PC-9 (cell line): ENCODE measurements around the gene TRIM74. TPM values are rescaled to one million over a fixed set of nuclear protein-coding genes. Genes with fewer than 3 reads are reported as not detected.
"Not testable (repeated sequence)": the region's sequence is repeated elsewhere in the genome, so short reads cannot be mapped to it uniquely, and the experiment has no call there.

Source experiments
- BruUV-seq: library from RNA; stranded (reverse); fragments of 400-500 nt; replicated peaks from 2 replicates; lab custom pipeline; 2021; lab: Mats Ljungman, UMichigan
- CTCF ChIA-PET: fragments of 300-600 bp; sonication (Branson Sonifier 250); formaldehyde crosslinking; loops from one replicate; lab custom pipeline; 2022; ENCODE audit warnings: antibody characterized with exemption; lab: Charles Lee
- POLR2A ChIA-PET: fragments of 300-600 bp; sonication (Branson Sonifier 250); formaldehyde crosslinking; loops from one replicate; lab custom pipeline; 2022; ENCODE audit warnings: antibody characterized with exemption; ENCODE audit not compliant: unreplicated experiment; lab: Charles Lee
- DNase-seq, 2 experiments: peaks; one replicate each; pipeline versions ENCODE4 v3.0.0 to v3.0.0-alpha.2; 2015 to 2022; ENCODE audit warnings: mixed read lengths in 1 of 2
- H2AFZ ChIP-seq: fragments of 200-600 bp; sonication (generic); 2 replicates; pipeline ENCODE4 v1.8.1; 2017; ENCODE audit warnings: antibody characterized with exemption
- H3F3A ChIP-seq: fragments of 200-600 bp; sonication (generic); 2 replicates; pipeline ENCODE4 v1.8.1; 2017; ENCODE audit warnings: antibody characterized with exemption, mild to moderate bottlenecking, low read depth; ENCODE audit not compliant: insufficient read depth
- H3K27ac ChIP-seq: fragments of 200-600 bp; sonication (generic); 2 replicates; pipeline ENCODE4 v1.6.1; 2016; ENCODE audit warnings: mixed run types
- H3K27me3 ChIP-seq: fragments of 200-600 bp; sonication (generic); 2 replicates; pipeline ENCODE4 v1.6.1; 2016; ENCODE audit warnings: low read depth, mixed run types; ENCODE audit not compliant: insufficient read depth
- H3K36me3 ChIP-seq: fragments of 200-600 bp; sonication (generic); 2 replicates; pipeline ENCODE4 v1.6.1; 2016; ENCODE audit warnings: low read depth, mixed run types
- H3K4me1 ChIP-seq: fragments of 200-600 bp; sonication (generic); replicated peaks from 2 replicates; pipeline ENCODE4 v1.6.1; 2016; ENCODE audit warnings: mixed run types; ENCODE audit not compliant: insufficient read depth
- H3K4me2 ChIP-seq: fragments of 200-600 bp; sonication (generic); 2 replicates; pipeline ENCODE4 v1.6.1; 2017; ENCODE audit warnings: mixed run types
- H3K4me3 ChIP-seq: fragments of 200-600 bp; sonication (generic); 2 replicates; pipeline ENCODE4 v1.6.1; 2016; ENCODE audit warnings: mixed run types
- H3K79me2 ChIP-seq: fragments of 200-600 bp; sonication (generic); 2 replicates; pipeline ENCODE4 v1.6.1; 2017; ENCODE audit warnings: low read depth, mixed run types
- H3K9me2 ChIP-seq: fragments of 200-600 bp; sonication (generic); 2 replicates; pipeline ENCODE4 v1.8.1; 2017; ENCODE audit warnings: mild to moderate bottlenecking; ENCODE audit not compliant: insufficient read depth
- H3K9me3 ChIP-seq: fragments of 200-600 bp; sonication (generic); 2 replicates; pipeline ENCODE4 v1.8.1; 2016; ENCODE audit warnings: low read depth; ENCODE audit not compliant: insufficient read depth
- H4K20me1 ChIP-seq: fragments of 200-600 bp; sonication (generic); 2 replicates; pipeline ENCODE4 v1.8.1; 2017; ENCODE audit not compliant: insufficient read depth
- intact Hi-C: fragments of 100-400 bp; cut with micrococcal nuclease; formaldehyde crosslinking; loops from one replicate; pipeline ENCODE4 v1.10.0; 2022; ENCODE audit not compliant: unreplicated experiment
- total RNA-seq: library from RNA; stranded (reverse); gene quantifications from 2 replicates; pipeline ENCODE4 v1.2.3, GENCODE V29; 2021

The TRIM74 gene
- total RNA-seq, 1 experiment from 2014 or later, result 1.2 TPM

DNA sequence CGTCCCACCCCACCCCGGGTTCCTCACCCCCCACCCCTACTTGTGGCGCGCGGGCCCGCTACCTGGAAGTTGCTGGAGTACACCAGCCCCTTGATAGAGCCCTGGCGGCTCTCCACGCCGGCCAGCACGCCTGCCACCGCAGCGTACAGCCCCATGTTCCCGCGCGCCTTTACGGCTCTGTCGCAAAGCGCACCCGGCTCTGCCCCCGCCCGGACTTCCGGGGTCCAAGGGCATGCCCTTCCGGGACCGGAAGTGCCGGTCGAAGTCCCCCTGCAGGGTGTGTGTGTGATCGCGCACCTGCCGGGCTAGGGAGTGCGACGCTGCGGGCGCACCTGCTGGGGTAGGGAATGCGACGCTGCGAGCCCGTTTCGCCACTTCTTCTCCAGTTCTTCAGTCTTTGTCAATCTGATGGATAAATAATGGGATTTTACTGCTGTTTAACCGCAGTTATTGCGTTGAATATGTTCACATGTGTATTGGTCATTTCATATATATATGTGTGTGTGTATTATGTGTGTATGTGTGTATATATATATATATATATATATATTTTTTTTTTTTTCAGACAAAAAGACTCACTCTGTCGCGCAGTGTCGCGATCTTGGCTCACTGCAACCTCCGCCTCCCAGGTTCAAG lies 14.6 kb downstream of the TRIM74 start:
- BruUV-seq, H3K27ac ChIP-seq, DNase-seq, H3K36me3 ChIP-seq, H3K4me2 ChIP-seq, H3K9me2 ChIP-seq, H4K20me1 ChIP-seq, H3K9me3 ChIP-seq, H3K27me3 ChIP-seq, H3K79me2 ChIP-seq, CTCF ChIA-PET, H3K4me1 ChIP-seq, H3F3A ChIP-seq, POLR2A ChIA-PET, intact Hi-C loops, H2AFZ ChIP-seq, H3K4me3 ChIP-seq: not testable (repeated sequence)

DNA sequence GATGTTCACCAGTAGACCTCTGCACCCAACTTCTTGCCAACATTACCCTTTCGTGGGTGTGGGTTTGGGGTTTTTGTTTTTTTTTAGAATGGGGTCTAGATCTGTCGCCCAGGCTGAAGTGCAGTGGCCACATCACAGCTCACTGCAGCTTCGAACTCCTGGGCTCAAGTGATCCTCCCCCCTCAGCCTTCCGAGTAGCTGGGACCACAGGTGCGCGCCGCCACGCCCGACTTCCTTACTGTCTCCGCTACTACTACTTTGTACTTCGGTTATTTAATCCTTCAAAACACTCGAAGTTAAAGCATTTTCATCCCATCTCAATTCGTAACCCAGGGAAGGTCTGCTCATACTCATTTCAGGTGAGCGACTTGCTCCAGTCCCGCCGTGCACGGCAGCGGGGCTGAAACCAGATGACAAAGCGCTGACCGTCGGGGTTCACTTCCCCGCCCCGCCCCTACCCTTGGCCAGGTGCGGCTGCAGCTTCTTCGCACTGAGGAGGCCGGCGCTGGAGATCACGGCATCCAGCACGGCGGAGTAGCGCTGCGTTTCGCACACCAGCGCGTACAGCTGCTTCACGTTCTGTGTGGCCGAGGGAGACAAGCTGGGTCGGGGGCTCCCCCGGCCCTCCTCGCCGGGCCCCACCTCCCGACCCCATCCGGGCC lies 15.2 kb downstream of the TRIM74 start:
- H3K9me2 ChIP-seq, H3K27ac ChIP-seq, H3K36me3 ChIP-seq, POLR2A ChIA-PET, H2AFZ ChIP-seq, H3F3A ChIP-seq, H3K9me3 ChIP-seq, H4K20me1 ChIP-seq, H3K4me1 ChIP-seq, intact Hi-C loops, H3K79me2 ChIP-seq, DNase-seq, CTCF ChIA-PET, H3K27me3 ChIP-seq: not testable (repeated sequence)
- Histone ChIP-seq H3K4me3 (peak overlapping the region; percentile 58; the same call in 1 of the 2 replicates), H3K4me2 (peak overlapping the region; percentile 80)
- BruUV-seq, result TSS peak; percentile 60

DNA sequence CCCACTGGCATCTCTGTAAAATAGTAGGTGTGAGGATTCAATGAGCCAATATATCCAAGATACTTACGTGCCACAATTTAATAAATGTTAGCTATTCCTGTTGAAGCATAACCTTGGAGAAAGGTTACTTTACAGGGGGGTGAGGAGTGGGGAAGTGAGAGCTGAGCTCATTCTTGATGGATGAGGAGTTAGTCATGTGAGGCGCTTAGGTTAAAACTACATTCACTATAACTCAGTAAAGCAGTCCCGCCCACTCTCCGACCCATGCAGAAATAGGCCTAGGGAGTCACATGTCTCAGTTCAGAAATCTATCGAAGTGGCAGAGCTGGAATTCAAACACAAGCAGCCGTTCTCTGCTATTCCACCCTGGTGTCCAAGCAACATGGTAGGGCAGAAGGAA lies 18.8 kb downstream of the TRIM74 start:
- H4K20me1 ChIP-seq, H3K4me2 ChIP-seq, DNase-seq, H3K27ac ChIP-seq, BruUV-seq, H3K9me3 ChIP-seq, H3K9me2 ChIP-seq, H3K4me3 ChIP-seq, H2AFZ ChIP-seq, POLR2A ChIA-PET, CTCF ChIA-PET, H3K79me2 ChIP-seq, H3K27me3 ChIP-seq, H3K4me1 ChIP-seq, H3F3A ChIP-seq, H3K36me3 ChIP-seq, intact Hi-C loops: not testable (repeated sequence)

DNA sequence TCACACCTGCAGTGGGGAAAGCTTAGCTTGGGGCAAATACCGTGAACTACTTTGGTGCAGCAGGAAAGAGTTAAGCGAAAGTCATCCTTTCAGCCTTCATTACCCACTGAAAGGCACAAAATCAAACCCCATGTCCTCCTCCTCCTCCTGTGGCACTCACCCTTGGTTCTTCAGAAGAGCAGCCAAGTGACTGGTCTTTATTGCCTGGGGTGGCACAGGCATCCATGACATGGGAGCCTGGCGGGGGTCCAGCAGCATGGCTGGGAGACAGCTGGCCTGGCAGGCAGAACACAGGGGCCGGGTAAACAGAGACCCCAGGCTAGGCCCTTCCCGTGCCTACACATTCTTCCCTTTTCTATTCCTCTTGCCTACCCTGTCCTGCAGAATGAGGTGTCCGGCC lies 19.6 kb downstream of the TRIM74 start:
- H3K9me2 ChIP-seq, H2AFZ ChIP-seq, DNase-seq, H3F3A ChIP-seq, H3K9me3 ChIP-seq, POLR2A ChIA-PET, H3K27ac ChIP-seq, H4K20me1 ChIP-seq, H3K4me3 ChIP-seq, H3K79me2 ChIP-seq, intact Hi-C loops, H3K4me1 ChIP-seq, BruUV-seq, H3K27me3 ChIP-seq, H3K36me3 ChIP-seq, CTCF ChIA-PET, H3K4me2 ChIP-seq: not testable (repeated sequence)

DNA sequence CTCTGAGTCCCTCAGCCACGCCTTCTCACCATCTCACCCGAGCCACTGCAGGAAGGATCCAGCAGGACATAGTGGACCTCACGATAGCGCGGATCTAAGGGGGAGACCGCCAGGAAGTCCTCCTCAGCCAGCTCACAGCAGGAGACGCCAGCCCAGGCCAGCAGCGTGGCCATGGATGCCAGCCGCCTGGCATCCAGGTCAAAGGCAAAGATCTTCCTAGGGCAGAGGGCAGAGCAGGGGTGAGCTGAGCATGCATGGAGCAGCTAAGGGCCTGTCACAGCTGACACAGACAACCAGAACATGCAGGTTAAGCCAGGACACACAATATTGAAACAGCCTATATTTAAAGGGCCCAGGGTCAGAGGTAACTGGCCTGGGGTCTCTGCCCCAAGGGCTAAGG lies 20.0 kb downstream of the TRIM74 start:
- H3K4me1 ChIP-seq, H3K27me3 ChIP-seq, H3K9me2 ChIP-seq, CTCF ChIA-PET, H3K4me2 ChIP-seq, H3K4me3 ChIP-seq, H3K79me2 ChIP-seq, H3K27ac ChIP-seq, H3F3A ChIP-seq, intact Hi-C loops, H4K20me1 ChIP-seq, DNase-seq, H3K9me3 ChIP-seq, POLR2A ChIA-PET, H3K36me3 ChIP-seq, BruUV-seq, H2AFZ ChIP-seq: not testable (repeated sequence)

DNA sequence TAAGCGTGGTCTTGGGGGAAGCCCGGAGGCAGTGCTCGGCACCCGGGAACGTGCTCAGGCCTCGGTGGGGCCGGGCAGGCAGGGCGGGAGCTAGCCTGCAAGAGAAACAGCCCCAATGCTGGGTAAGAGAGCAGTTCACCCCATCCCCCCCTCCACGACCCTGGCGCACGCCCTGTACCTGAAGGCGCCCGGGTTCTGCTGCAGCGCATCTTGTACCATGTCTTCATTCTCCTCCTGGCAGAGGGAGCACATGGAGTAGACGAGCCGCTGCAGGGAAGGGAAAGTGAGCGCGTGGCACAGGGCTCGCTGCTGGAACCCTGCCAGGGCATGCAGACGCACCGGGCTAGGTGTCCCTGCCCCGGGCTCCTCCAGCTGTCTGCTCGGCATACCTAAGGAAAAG lies 20.6 kb downstream of the TRIM74 start:
- DNase-seq, CTCF ChIA-PET, H3K27ac ChIP-seq, H3K4me1 ChIP-seq, BruUV-seq, intact Hi-C loops, H3K9me2 ChIP-seq, H3K4me2 ChIP-seq, H2AFZ ChIP-seq, H4K20me1 ChIP-seq, H3F3A ChIP-seq, H3K36me3 ChIP-seq, H3K27me3 ChIP-seq, H3K9me3 ChIP-seq, H3K4me3 ChIP-seq, POLR2A ChIA-PET, H3K79me2 ChIP-seq: not testable (repeated sequence)
